Occipital lobe (tissue), 2 donors: ENCODE data around the gene OGFOD3. TPM values are rescaled to one million over a fixed set of nuclear protein-coding genes. Genes with fewer than 3 reads are reported as not detected.
"Not testable (repeated sequence)": the region's sequence is repeated elsewhere in the genome, so short reads cannot be mapped to it uniquely, and the experiment has no call there.

Experiments used
- DNase-seq: peaks from one replicate; lab custom pipeline; 2025; lab: John Stamatoyannopoulos, UW
- total RNA-seq: library from RNA; depleted of rRNA; stranded (reverse); fragments of >200 nt; gene quantifications from one replicate; pipeline ENCODE4 v1.2.3, GENCODE V29; 2014

Gene OGFOD3
- total RNA-seq, 1 donor from 2014 or later: 9.4 TPM

- DNase-seq: no peak
Observed at GRCh38 chr17:82435103-82435502, 16.7 kb upstream of the OGFOD3 start.

GRCh38 chr17:82434216-82434565, 15.8 kb upstream of the OGFOD3 start:
- DNase-seq: no peak

GRCh38 chr17:82433560-82434215, 15.3 kb upstream of the OGFOD3 start:
- no peak for DNase-seq

- DNase-seq: no peak
Observed at GRCh38 chr17:82432017-82432416, 13.6 kb upstream of the OGFOD3 start.

- no peak for DNase-seq
Observed at GRCh38 chr17:82429824-82430223, 11.4 kb upstream of the OGFOD3 start.

- no peak for DNase-seq
Observed at GRCh38 chr17:82428546-82428945, 10.2 kb upstream of the OGFOD3 start.

GRCh38 chr17:82424863-82425159, 6.4 kb upstream of the OGFOD3 start:
- no peak for DNase-seq

- no peak for DNase-seq
Observed at GRCh38 chr17:82424001-82424862, 5.8 kb upstream of the OGFOD3 start.

- no peak for DNase-seq
Observed at GRCh38 chr17:82419540-82419939, 1.2 kb upstream of the OGFOD3 start.

- no peak for DNase-seq
Observed at GRCh38 chr17:82416771-82417170, 1.6 kb downstream of the OGFOD3 start.

GRCh38 chr17:82416264-82416663, 2.1 kb downstream of the OGFOD3 start:
- DNase-seq: no peak

- DNase-seq: no peak
Observed at GRCh38 chr17:82415786-82416185, 2.6 kb downstream of the OGFOD3 start.

- no peak for DNase-seq
Observed at GRCh38 chr17:82415336-82415735, 3.0 kb downstream of the OGFOD3 start.

- DNase-seq: peak; percentile 11
Observed at GRCh38 chr17:82414548-82415281, 3.7 kb downstream of the OGFOD3 start.

- DNase-seq: no peak
Observed at GRCh38 chr17:82412535-82413520, 5.6 kb downstream of the OGFOD3 start.

- not testable (repeated sequence) for DNase-seq
Observed at GRCh38 chr17:82412081-82412480, 6.3 kb downstream of the OGFOD3 start.

- DNase-seq: no peak
Observed at GRCh38 chr17:82411396-82412053, 6.9 kb downstream of the OGFOD3 start.

GRCh38 chr17:82410014-82410716, 8.2 kb downstream of the OGFOD3 start:
- DNase-seq: no peak

- no peak for DNase-seq
Observed at GRCh38 chr17:82408938-82409318, 9.5 kb downstream of the OGFOD3 start.

- DNase-seq: no peak
Observed at GRCh38 chr17:82408288-82408937, 10.0 kb downstream of the OGFOD3 start.
